ENCODE results near the gene LIFR. TPM values are rescaled to one million over a fixed set of nuclear protein-coding genes. Genes with fewer than 3 reads are reported as not detected.
A peak's percentile ranks its signal among the peaks of the same experiment; 100 is the strongest.

Gene LIFR
- total RNA-seq, 1 donor from 2014 or later: 33.4 TPM

GRCh38 chr5:38551030-38552017, 5.1 kb downstream of the LIFR start:
- no peak for DNase-seq (ENCODE audit: low spot score, unreplicated experiment)

DNA sequence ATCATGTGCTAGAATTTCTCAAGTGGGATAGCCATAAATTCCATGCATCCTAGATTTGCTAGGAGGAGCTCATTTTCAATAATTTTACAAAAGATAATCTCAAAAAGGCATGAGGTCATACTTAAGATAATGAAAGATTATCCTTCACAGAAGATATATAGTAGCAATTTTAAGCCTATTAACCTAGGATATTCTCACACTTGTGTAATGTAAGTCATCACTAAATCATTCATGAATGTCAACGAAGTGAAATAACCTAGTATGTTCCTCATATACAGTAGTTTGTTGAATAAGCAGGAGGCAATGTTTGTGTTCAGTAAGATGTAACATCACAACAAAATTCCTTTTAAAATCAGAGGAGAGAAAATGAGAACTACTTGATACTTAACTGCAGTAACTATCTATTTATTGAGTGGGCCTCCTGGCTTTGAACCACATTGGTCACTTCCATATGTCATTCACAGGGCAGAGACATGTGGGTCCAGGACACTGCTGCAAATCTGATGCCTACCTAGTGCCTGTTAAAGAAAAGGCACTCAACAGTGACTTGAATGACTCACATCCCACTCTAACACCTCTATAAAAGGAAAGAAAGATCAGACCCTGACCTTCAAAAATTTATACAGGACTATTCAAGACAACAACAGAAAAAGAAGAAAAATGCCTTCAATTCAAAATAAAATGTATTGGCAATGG, 8.2 kb downstream of the LIFR start:
- Mint-ChIP-seq H3K36me3 (ENCODE audit: insufficient read depth) (no peaks in the 10 kb centered on the region), H3K4me3 (ENCODE audit: low read depth) (no peak overlapping the region), H3K4me1 (ENCODE audit: low read depth) (peaks cover 13% of the 10 kb centered on the region), H3K27me3 (no peaks in the 10 kb centered on the region), H3K9me3 (ENCODE audit: low read depth) (no peaks in the 10 kb centered on the region), H3K27ac (no peak overlapping the region)
- TF ChIP-seq, protein P1, sequence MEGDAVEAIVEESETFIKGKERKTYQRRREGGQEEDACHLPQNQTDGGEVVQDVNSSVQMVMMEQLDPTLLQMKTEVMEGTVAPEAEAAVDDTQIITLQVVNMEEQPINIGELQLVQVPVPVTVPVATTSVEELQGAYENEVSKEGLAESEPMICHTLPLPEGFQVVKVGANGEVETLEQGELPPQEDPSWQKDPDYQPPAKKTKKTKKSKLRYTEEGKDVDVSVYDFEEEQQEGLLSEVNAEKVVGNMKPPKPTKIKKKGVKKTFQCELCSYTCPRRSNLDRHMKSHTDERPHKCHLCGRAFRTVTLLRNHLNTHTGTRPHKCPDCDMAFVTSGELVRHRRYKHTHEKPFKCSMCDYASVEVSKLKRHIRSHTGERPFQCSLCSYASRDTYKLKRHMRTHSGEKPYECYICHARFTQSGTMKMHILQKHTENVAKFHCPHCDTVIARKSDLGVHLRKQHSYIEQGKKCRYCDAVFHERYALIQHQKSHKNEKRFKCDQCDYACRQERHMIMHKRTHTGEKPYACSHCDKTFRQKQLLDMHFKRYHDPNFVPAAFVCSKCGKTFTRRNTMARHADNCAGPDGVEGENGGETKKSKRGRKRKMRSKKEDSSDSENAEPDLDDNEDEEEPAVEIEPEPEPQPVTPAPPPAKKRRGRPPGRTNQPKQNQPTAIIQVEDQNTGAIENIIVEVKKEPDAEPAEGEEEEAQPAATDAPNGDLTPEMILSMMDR (IDR thresholded peaks at IDR 0.05; ENCODE audit: unreplicated experiment): no peak
- DNase-seq (ENCODE audit: low spot score, unreplicated experiment): no peak

More at GRCh38 chr5:38551030-38552017, 5.1 kb downstream of the LIFR start:
- Mint-ChIP-seq H3K27me3 (no peaks in the 10 kb centered on the region), H3K4me1 (ENCODE audit: low read depth) (peaks cover 27% of the 10 kb centered on the region), H3K27ac (peak overlapping the region; percentile 65), H3K4me3 (ENCODE audit: low read depth) (no peak overlapping the region), H3K36me3 (ENCODE audit: insufficient read depth) (no peaks in the 10 kb centered on the region), H3K9me3 (ENCODE audit: low read depth) (no peaks in the 10 kb centered on the region)
- TF ChIP-seq, protein P1 (IDR thresholded peaks at IDR 0.05; ENCODE audit: unreplicated experiment): peak; percentile 69

DNA sequence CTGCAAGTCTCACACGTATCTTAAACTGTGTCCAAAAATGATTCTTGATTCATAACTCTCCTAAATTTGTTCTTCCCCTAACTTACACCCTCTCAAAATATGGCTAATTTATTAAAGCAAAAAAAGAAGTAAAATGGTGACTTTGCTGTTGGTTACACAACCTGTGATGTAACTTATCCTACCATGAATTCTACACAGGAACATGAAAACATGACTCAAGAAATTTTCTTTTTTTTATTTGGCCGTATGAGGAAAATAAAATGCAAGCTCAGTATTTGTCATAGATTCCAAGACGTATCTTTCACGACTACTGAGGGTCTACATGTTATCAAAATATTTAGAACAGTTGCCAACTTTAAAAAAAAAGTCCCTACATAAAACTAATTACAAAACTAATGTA, 9.2 kb downstream of the LIFR start:
- Mint-ChIP-seq H3K4me1 (ENCODE audit: low read depth) (peaks cover 5% of the 10 kb centered on the region), H3K9me3 (ENCODE audit: low read depth) (no peaks in the 10 kb centered on the region), H3K4me3 (ENCODE audit: low read depth) (no peak overlapping the region), H3K27me3 (no peaks in the 10 kb centered on the region), H3K27ac (peak overlapping the region; percentile 31), H3K36me3 (ENCODE audit: insufficient read depth) (no peaks in the 10 kb centered on the region)
- no peak for DNase-seq (ENCODE audit: low spot score, unreplicated experiment)
- TF ChIP-seq, protein P1 (IDR thresholded peaks at IDR 0.05; ENCODE audit: unreplicated experiment): no peak

- Mint-ChIP-seq H3K4me1 (ENCODE audit: low read depth) (peaks cover 5% of the 10 kb centered on the region), H3K4me3 (ENCODE audit: low read depth) (no peak overlapping the region), H3K27me3 (no peaks in the 10 kb centered on the region), H3K36me3 (ENCODE audit: insufficient read depth) (no peaks in the 10 kb centered on the region), H3K27ac (no peak overlapping the region), H3K9me3 (ENCODE audit: low read depth) (no peaks in the 10 kb centered on the region)
- TF ChIP-seq, protein P1 (IDR thresholded peaks at IDR 0.05; ENCODE audit: unreplicated experiment): no peak
- no peak for DNase-seq (ENCODE audit: low spot score, unreplicated experiment)
Measured at GRCh38 chr5:38546691-38547146, 9.7 kb downstream of the LIFR start.

DNA sequence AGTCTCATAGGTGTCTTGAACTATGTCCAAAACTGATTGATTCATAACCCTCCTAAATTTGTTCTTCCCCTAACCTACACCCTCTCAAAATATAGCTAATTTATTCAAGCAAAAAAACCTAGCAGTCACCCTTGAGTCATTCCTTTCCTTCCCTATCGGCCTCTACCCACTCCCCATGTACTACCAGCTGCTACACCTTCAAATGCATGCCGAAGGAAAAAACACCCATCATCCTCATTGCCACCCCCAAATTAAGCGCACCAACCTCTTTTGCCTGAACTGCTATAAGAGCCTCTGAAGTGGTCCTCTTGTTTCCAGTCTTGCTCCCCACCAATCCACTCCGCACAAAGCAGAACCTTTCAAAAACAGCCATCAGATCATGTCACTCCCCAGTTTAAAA, 12.6 kb downstream of the LIFR start:
- H3K4me3 Mint-ChIP-seq (ENCODE audit: low read depth): no peak overlapping the region
- peaks cover 2% of the 10 kb centered on the region for H3K36me3 Mint-ChIP-seq (ENCODE audit: insufficient read depth)
- H3K27ac Mint-ChIP-seq: no peak overlapping the region

More for the DNA sequence above, 12.6 kb downstream of the LIFR start:
- TF ChIP-seq, protein P1 (IDR thresholded peaks at IDR 0.05; ENCODE audit: unreplicated experiment): no peak
- H3K4me1 Mint-ChIP-seq (ENCODE audit: low read depth): peaks cover 8% of the 10 kb centered on the region
- H3K9me3 Mint-ChIP-seq (ENCODE audit: low read depth): no peaks in the 10 kb centered on the region
- DNase-seq (ENCODE audit: low spot score, unreplicated experiment): no peak
- no peaks in the 10 kb centered on the region for H3K27me3 Mint-ChIP-seq
